Neural cell (in vitro differentiated cells): Measurements from ENCODE around the gene GUCD1. TPM values are rescaled to one million over a fixed set of nuclear protein-coding genes. Genes with fewer than 3 reads are reported as not detected.

Experiments used
- H2AFZ ChIP-seq: fragments of 200-600, 300-800 bp; sonication (generic), shearing (Covaris generic); 2 replicates; pipeline ENCODE4 v1.6.0; 2014; ENCODE audit warnings: low read depth, mild to moderate bottlenecking, antibody characterized with exemption, low read length, moderate library complexity
- H3F3A ChIP-seq: fragments of 200-600 bp; shearing (Covaris generic); 2 replicates; pipeline ENCODE4 v1.6.1; 2016; ENCODE audit warnings: mild to moderate bottlenecking, moderate library complexity, mixed read lengths, antibody characterized with exemption, low read length; ENCODE audit not compliant: insufficient read depth, poor library complexity, severe bottlenecking
- H3K27ac ChIP-seq: fragments of 200-600, 300-800 bp; sonication (generic), shearing (Covaris generic); 2 replicates; pipeline ENCODE4 v1.5.1; 2014; ENCODE audit warnings: mild to moderate bottlenecking, low read length, moderate library complexity
- H3K27me3 ChIP-seq: fragments of 300-800, 200-600 bp; sonication (generic), shearing (Covaris generic); 2 replicates; pipeline ENCODE4 v1.6.0; 2014; ENCODE audit warnings: mild to moderate bottlenecking, low read depth, low read length, moderate library complexity; ENCODE audit not compliant: insufficient read depth
- H3K36me3 ChIP-seq: fragments of 300-800, 200-600 bp; sonication (generic), shearing (Covaris generic); 2 replicates; pipeline ENCODE4 v1.5.1; 2014; ENCODE audit warnings: mild to moderate bottlenecking, antibody characterized with exemption, low read length, moderate library complexity; ENCODE audit not compliant: insufficient read depth
- H3K4me2 ChIP-seq: fragments of 300-800, 200-600 bp; sonication (generic), shearing (Covaris generic); 2 replicates; pipeline ENCODE4 v1.6.0; 2014; ENCODE audit warnings: mild to moderate bottlenecking, low read length
- H3K4me3 ChIP-seq: fragments of 300-800, 200-600 bp; sonication (generic), shearing (Covaris generic); 2 replicates; pipeline ENCODE4 v1.5.1; 2014; ENCODE audit warnings: mild to moderate bottlenecking, low read length, moderate library complexity
- H3K79me2 ChIP-seq: fragments of 200-600 bp; shearing (Covaris generic); replicated peaks from 2 replicates; pipeline ENCODE4 v1.6.0; 2014; ENCODE audit warnings: mild to moderate bottlenecking, low read length, moderate library complexity; ENCODE audit not compliant: insufficient read depth
- H3K9ac ChIP-seq: fragments of 300-800, 200-600 bp; sonication (generic), shearing (Covaris generic); 2 replicates; pipeline ENCODE4 v1.6.1; 2016; ENCODE audit warnings: mild to moderate bottlenecking, low read length, mixed read lengths
- H3K9me2 ChIP-seq: fragments of 200-600 bp; shearing (Covaris generic); 2 replicates; pipeline ENCODE4 v1.6.1; 2016; ENCODE audit warnings: mild to moderate bottlenecking, low read length, mixed read lengths; ENCODE audit not compliant: insufficient read depth
- H3K9me3 ChIP-seq: fragments of 200-600, 300-800 bp; sonication (generic), shearing (Covaris generic); 2 replicates; pipeline ENCODE4 v1.6.1; 2016; ENCODE audit warnings: mild to moderate bottlenecking, mixed run types, low read length, moderate library complexity, mixed read lengths
- H4K20me1 ChIP-seq: fragments of 200-600 bp; shearing (Covaris generic); 2 replicates; pipeline ENCODE4 v1.6.1; 2016; ENCODE audit warnings: mild to moderate bottlenecking, mixed run types; ENCODE audit not compliant: insufficient read depth
- CTCF ChIP-seq: fragments of 450-650 bp; IDR thresholded peaks from 2 replicates; pipeline ENCODE4 v1.5.1; 2014; ENCODE audit warnings: antibody characterized with exemption, mild to moderate bottlenecking, moderate library complexity; ENCODE audit not compliant: poor library complexity, severe bottlenecking
- EP300 ChIP-seq: fragments of 450-650 bp; conservative IDR thresholded peaks from 2 replicates; pipeline ENCODE4 v1.6.1; 2014; ENCODE audit warnings: antibody characterized with exemption, mild to moderate bottlenecking, moderate library complexity; ENCODE audit not compliant: poor library complexity, severe bottlenecking
- EZH2 ChIP-seq: fragments of 200-600, 300-800 bp; shearing (Covaris generic), sonication (generic); IDR thresholded peaks from 2 replicates; pipeline ENCODE4 v1.6.1; 2014; ENCODE audit warnings: antibody characterized with exemption, low read length, borderline replicate concordance, mild to moderate bottlenecking; ENCODE audit not compliant: insufficient read depth, poor library complexity, severe bottlenecking
- MXI1 ChIP-seq: fragments of 450-650 bp; conservative IDR thresholded peaks from 2 replicates; pipeline ENCODE4 v1.6.1; 2014; ENCODE audit warnings: antibody characterized with exemption, mild to moderate bottlenecking; ENCODE audit not compliant: poor library complexity, severe bottlenecking
- POLR2AphosphoS5 ChIP-seq: IDR thresholded peaks from 2 replicates; pipeline ENCODE4 v1.6.1; 2012
- RAD21 ChIP-seq: fragments of 450-650 bp; conservative IDR thresholded peaks from 2 replicates; pipeline ENCODE4 v1.6.1; 2014; ENCODE audit warnings: antibody characterized with exemption, mild to moderate bottlenecking, moderate library complexity
- SMC3 ChIP-seq: fragments of 450-650 bp; conservative IDR thresholded peaks from 2 replicates; pipeline ENCODE4 v1.6.1; 2014; ENCODE audit warnings: antibody characterized with exemption, mild to moderate bottlenecking, moderate library complexity; ENCODE audit not compliant: poor library complexity
- TAF1 ChIP-seq: IDR thresholded peaks from 2 replicates; pipeline ENCODE4 v1.6.1; 2012; ENCODE audit warnings: low read depth
- polyA plus RNA-seq: library from polyadenylated mRNA; depleted of rRNA; stranded (reverse); fragments of >200 nt; gene quantifications from 2 replicates; pipeline ENCODE4 v1.2.3, GENCODE V29; 2014
- TF ChIP-seq, protein P1 (sequence below): IDR thresholded peaks from 2 replicates; pipeline ENCODE4 v1.6.1; 2012; ENCODE audit warnings: borderline replicate concordance

The GUCD1 gene
- polyA plus RNA-seq, 1 donor from 2014 or later = 32.6 TPM

- no peak overlapping the region for H3K9ac ChIP-seq
- no peaks in the 10 kb centered on the region for H3K79me2 ChIP-seq
- H3K27ac ChIP-seq = no peak overlapping the region
- no peaks in the 10 kb centered on the region for H3F3A ChIP-seq
- H3K36me3 ChIP-seq = no peaks in the 10 kb centered on the region
- H3K27me3 ChIP-seq = peaks cover 31% of the 10 kb centered on the region
- no peaks in the 10 kb centered on the region for H3K9me2 ChIP-seq
- H2AFZ ChIP-seq = no peak overlapping the region
- no peaks in the 10 kb centered on the region for H4K20me1 ChIP-seq
- no peaks in the 10 kb centered on the region for H3K9me3 ChIP-seq
- H3K4me2 ChIP-seq = no peak overlapping the region
- TF ChIP-seq RAD21 (no peak), CTCF (no peak), MXI1 (no peak), TAF1 (no peak), EP300 (no peak), SMC3 (no peak), EZH2 (no peak), POLR2AphosphoS5 (no peak)
- TF ChIP-seq, protein P1, sequence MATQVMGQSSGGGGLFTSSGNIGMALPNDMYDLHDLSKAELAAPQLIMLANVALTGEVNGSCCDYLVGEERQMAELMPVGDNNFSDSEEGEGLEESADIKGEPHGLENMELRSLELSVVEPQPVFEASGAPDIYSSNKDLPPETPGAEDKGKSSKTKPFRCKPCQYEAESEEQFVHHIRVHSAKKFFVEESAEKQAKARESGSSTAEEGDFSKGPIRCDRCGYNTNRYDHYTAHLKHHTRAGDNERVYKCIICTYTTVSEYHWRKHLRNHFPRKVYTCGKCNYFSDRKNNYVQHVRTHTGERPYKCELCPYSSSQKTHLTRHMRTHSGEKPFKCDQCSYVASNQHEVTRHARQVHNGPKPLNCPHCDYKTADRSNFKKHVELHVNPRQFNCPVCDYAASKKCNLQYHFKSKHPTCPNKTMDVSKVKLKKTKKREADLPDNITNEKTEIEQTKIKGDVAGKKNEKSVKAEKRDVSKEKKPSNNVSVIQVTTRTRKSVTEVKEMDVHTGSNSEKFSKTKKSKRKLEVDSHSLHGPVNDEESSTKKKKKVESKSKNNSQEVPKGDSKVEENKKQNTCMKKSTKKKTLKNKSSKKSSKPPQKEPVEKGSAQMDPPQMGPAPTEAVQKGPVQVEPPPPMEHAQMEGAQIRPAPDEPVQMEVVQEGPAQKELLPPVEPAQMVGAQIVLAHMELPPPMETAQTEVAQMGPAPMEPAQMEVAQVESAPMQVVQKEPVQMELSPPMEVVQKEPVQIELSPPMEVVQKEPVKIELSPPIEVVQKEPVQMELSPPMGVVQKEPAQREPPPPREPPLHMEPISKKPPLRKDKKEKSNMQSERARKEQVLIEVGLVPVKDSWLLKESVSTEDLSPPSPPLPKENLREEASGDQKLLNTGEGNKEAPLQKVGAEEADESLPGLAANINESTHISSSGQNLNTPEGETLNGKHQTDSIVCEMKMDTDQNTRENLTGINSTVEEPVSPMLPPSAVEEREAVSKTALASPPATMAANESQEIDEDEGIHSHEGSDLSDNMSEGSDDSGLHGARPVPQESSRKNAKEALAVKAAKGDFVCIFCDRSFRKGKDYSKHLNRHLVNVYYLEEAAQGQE = no peak
- no peak overlapping the region for H3K4me3 ChIP-seq
Measured at GRCh38 chr22:24494167-24494527, 60.8 kb downstream of the GUCD1 start.

DNA sequence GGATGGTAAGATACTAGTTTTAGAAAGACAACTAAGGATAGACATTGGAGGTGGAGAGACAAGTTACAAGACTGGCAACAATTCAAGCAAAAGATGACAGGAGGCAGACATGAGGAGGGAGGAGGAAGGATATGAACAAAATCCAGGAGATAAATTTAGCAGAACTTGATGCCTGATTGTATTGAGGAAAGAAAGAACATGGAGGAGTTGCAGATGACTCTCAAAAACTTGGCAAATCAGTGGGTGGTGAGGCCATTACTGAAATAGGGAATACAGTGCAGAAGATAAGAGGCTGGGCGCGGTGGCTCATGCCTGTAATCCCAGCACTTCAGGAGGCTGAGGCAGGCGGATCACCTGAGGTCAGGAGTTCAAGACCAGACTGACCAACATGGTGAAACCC is 62.5 kb downstream of the GUCD1 start:
- no peak overlapping the region for H3K4me2 ChIP-seq
- H3K27me3 ChIP-seq = peaks cover 31% of the 10 kb centered on the region

More for the DNA sequence above, 62.5 kb downstream of the GUCD1 start:
- H3K36me3 ChIP-seq = no peaks in the 10 kb centered on the region
- H3K4me3 ChIP-seq = no peak overlapping the region
- H3F3A ChIP-seq = no peaks in the 10 kb centered on the region
- H3K9me3 ChIP-seq = no peaks in the 10 kb centered on the region
- no peak for TF ChIP-seq POLR2AphosphoS5
- no peak for TF ChIP-seq SMC3
- TF ChIP-seq EZH2 = no peak
- no peak for TF ChIP-seq RAD21
- no peak for TF ChIP-seq MXI1
- no peak for TF ChIP-seq CTCF
- TF ChIP-seq, protein P1 = no peak
- no peak for TF ChIP-seq TAF1
- TF ChIP-seq EP300 = no peak
- H2AFZ ChIP-seq = no peak overlapping the region
- H3K79me2 ChIP-seq = no peaks in the 10 kb centered on the region
- no peaks in the 10 kb centered on the region for H3K9me2 ChIP-seq
- H3K9ac ChIP-seq = no peak overlapping the region
- H3K27ac ChIP-seq = no peak overlapping the region
- H4K20me1 ChIP-seq = no peaks in the 10 kb centered on the region
